NCI-H187 (cell line): ENCODE results near the gene SH2D3C.

ENCODE experiments used
- DNase-seq, 2 experiments: peaks; one replicate each; lab custom pipeline; 2025; lab: John Stamatoyannopoulos, UW

Gene SH2D3C

GRCh38 chr9:127806871-127807270 lies 28.4 kb upstream of the SH2D3C start:
- DNase-seq: no peak

GRCh38 chr9:127805620-127806019 lies 27.2 kb upstream of the SH2D3C start:
- no peak for DNase-seq

GRCh38 chr9:127803507-127804352 lies 25.3 kb upstream of the SH2D3C start:
- DNase-seq: no peak

GRCh38 chr9:127802576-127803443 lies 24.3 kb upstream of the SH2D3C start, which contains the start of gene FPGS:
Gene FPGS (plus strand): TSS chr9:127802882. CDS start chr9:127802925, 43 bp downstream.
- DNase-seq: peak; percentile 19 to 63

- no peak for DNase-seq
These were observed 23.6 kb upstream of the SH2D3C start for GRCh38 chr9:127801955-127802575.

- DNase-seq: no peak
These were observed 18.4 kb upstream of the SH2D3C start for GRCh38 chr9:127796852-127797370.

GRCh38 chr9:127796225-127796813 lies 17.9 kb upstream of the SH2D3C start:
- DNase-seq: no peak

- no peak for DNase-seq
These were observed 15.7 kb upstream of the SH2D3C start for GRCh38 chr9:127794001-127794791.

GRCh38 chr9:127793093-127793708 lies 14.7 kb upstream of the SH2D3C start:
- DNase-seq: no peak

GRCh38 chr9:127792417-127793031 lies 14.1 kb upstream of the SH2D3C start:
- no peak for DNase-seq

- no peak for DNase-seq
These were observed 12.6 kb upstream of the SH2D3C start for GRCh38 chr9:127791085-127791484.

- no peak for DNase-seq
These were observed 11.8 kb upstream of the SH2D3C start for GRCh38 chr9:127790094-127790855.

- no peak for DNase-seq
These were observed 10.7 kb upstream of the SH2D3C start for GRCh38 chr9:127789179-127789578.

GRCh38 chr9:127788337-127789011 lies 10.0 kb upstream of the SH2D3C start:
- DNase-seq: no peak

GRCh38 chr9:127786773-127787104 lies 8.3 kb upstream of the SH2D3C start:
- no peak for DNase-seq

- DNase-seq: peak in 1 of 2 experiments; percentile 76
These were observed 7.7 kb upstream of the SH2D3C start, which contains the start of gene CDK9 for GRCh38 chr9:127785933-127786772. Gene CDK9 (plus strand): TSS chr9:127786034. CDS start chr9:127786149, 115 bp downstream.

- DNase-seq: peak; percentile 18 to 42
These were observed 6.8 kb upstream of the SH2D3C start for GRCh38 chr9:127785023-127785932.
